Keratinocyte (primary cell): Measurements from ENCODE around the gene MAIP1. TPM values are rescaled to one million over a fixed set of nuclear protein-coding genes. Genes with fewer than 3 reads are reported as not detected.

Experiments used
- DNase-seq: peaks from one replicate; pipeline ENCODE4 v3.0.0-alpha.2; 2011; ENCODE audit warnings: low read depth, missing footprints, low spot score
- FAIRE-seq: peaks from 2 replicates; lab custom pipeline; 2011; peaks lifted over from hg19 to GRCh38; lab: Jason Lieb, UNC
- H2AFZ ChIP-seq: 2 replicates; pipeline ENCODE4 v1.6.0; 2012; ENCODE audit warnings: low read length, control low read depth, inconsistent platforms; ENCODE audit not compliant: control insufficient read depth
- H3K27ac ChIP-seq: 2 replicates; pipeline ENCODE4 v1.5.1; 2011; ENCODE audit warnings: low read length; ENCODE audit not compliant: control insufficient read depth, insufficient read depth
- H3K27me3 ChIP-seq: 3 replicates; pipeline ENCODE4 v1.6.0; 2011; ENCODE audit warnings: low read length; ENCODE audit not compliant: control insufficient read depth, insufficient read depth; ENCODE audit errors: extremely low read depth
- H3K36me3 ChIP-seq, 2 experiments: 2 replicates in 1 of 2; 3 replicates in 1 of 2; pipeline ENCODE4 v1.5.1; 2011; ENCODE audit warnings: low read length in 2 of 2, mild to moderate bottlenecking in 1 of 2; ENCODE audit not compliant: control insufficient read depth in 2 of 2, insufficient read depth in 2 of 2; ENCODE audit errors: extremely low read depth in 1 of 2
- H3K4me1 ChIP-seq: 3 replicates; pipeline ENCODE4 v1.5.1; 2011; ENCODE audit warnings: low read length; ENCODE audit not compliant: control insufficient read depth, insufficient read depth; ENCODE audit errors: extremely low read depth
- H3K4me2 ChIP-seq: 3 replicates; pipeline ENCODE4 v1.6.0; 2011; ENCODE audit warnings: low read depth, low read length; ENCODE audit not compliant: control insufficient read depth, insufficient read depth; ENCODE audit errors: extremely low read depth
- H3K4me3 ChIP-seq, 3 experiments: fragments of 200-600 bp in 1 of 3; sonication (generic) in 1 of 3; 2 replicates in 2 of 3; 3 replicates in 1 of 3; pipeline ENCODE4 v1.5.1; 2011 to 2016; ENCODE audit warnings: low read length in 3 of 3, mild to moderate bottlenecking in 3 of 3, control low read depth in 2 of 3, inconsistent platforms in 1 of 3, low read depth in 1 of 3, mixed read lengths in 1 of 3, mixed run types in 1 of 3, moderate library complexity in 1 of 3; ENCODE audit not compliant: control insufficient read depth in 2 of 3, insufficient read depth in 2 of 3; ENCODE audit errors: extremely low read depth in 1 of 3
- H3K79me2 ChIP-seq: 2 replicates; pipeline ENCODE4 v1.6.0; 2012; ENCODE audit warnings: low read length; ENCODE audit not compliant: control insufficient read depth, insufficient read depth
- H3K9ac ChIP-seq: 3 replicates; pipeline ENCODE4 v1.6.0; 2011; ENCODE audit warnings: low read length; ENCODE audit not compliant: control insufficient read depth, insufficient read depth; ENCODE audit errors: extremely low read depth
- H3K9me1 ChIP-seq: 3 replicates; pipeline ENCODE4 v1.6.0; 2011; ENCODE audit warnings: low read length; ENCODE audit not compliant: control insufficient read depth, insufficient read depth; ENCODE audit errors: extremely low read depth
- H3K9me3 ChIP-seq: 2 replicates; pipeline ENCODE4 v1.5.1; 2012; ENCODE audit warnings: low read depth, low read length; ENCODE audit not compliant: control insufficient read depth
- H4K20me1 ChIP-seq: 3 replicates; pipeline ENCODE4 v1.6.0; 2011; ENCODE audit warnings: low read length; ENCODE audit not compliant: control insufficient read depth, insufficient read depth; ENCODE audit errors: extremely low read depth
- CTCF ChIP-seq, 3 experiments: IDR thresholded peaks in 1 of 3; conservative IDR thresholded peaks in 1 of 3; optimal IDR thresholded peaks in 1 of 3; 2 replicates in 2 of 3; 3 replicates in 1 of 3; pipeline versions ENCODE3 to v1.5.1; 2011; ENCODE audit warnings: low read length in 3 of 3, mild to moderate bottlenecking in 3 of 3, moderate library complexity in 2 of 3, control low read depth in 1 of 3, inconsistent platforms in 1 of 3; ENCODE audit not compliant: insufficient read depth in 2 of 3; ENCODE audit errors: extremely low read depth in 1 of 3
- EZH2 ChIP-seq: IDR thresholded peaks from one replicate; pipeline ENCODE4 v1.6.1; 2012; ENCODE audit warnings: inconsistent platforms, mild to moderate bottlenecking, low read length, moderate library complexity
- dilution Hi-C: fragments of 300-500 bp; cut with MboI; formaldehyde crosslinking; loops from one replicate; pipeline ENCODE4 v1.7.0; 2020; ENCODE audit warnings: low sequenced_read_pairs; ENCODE audit not compliant: extremely low pct_ligation_motif_present
- polyA plus RNA-seq, 5 experiments: library from polyadenylated mRNA; depleted of rRNA in 3 of 5; stranded (reverse) in 3 of 5; stranded (forward) in 1 of 5; unstranded in 1 of 5; fragments of >200 nt; gene quantifications; 1 replicate in 1 of 5; 2 replicates in 3 of 5; 3 replicates in 1 of 5; pipeline versions ENCODE4 v1.2.1 to v1.2.3, GENCODE V29; 2011 to 2012; ENCODE audit warnings: missing spikeins in 2 of 5, low read depth in 1 of 5, low replicate concordance in 1 of 5

Gene MAIP1
- polyA plus RNA-seq, 1 donor (not counting 4 experiments of a cell fraction or from before 2014, with no cell fraction given): 17.4 TPM

- Histone ChIP-seq H3K9me1 (no peaks in the 10 kb centered on the region), H2AFZ (no peak overlapping the region), H3K4me3 (no peak overlapping the region), H3K36me3 (peaks cover 5 to 8% of the 10 kb centered on the region in 2 experiments), H3K4me2 (no peak overlapping the region), H4K20me1 (no peaks in the 10 kb centered on the region), H3K27ac (no peak overlapping the region), H3K27me3 (no peaks in the 10 kb centered on the region), H3K9me3 (no peaks in the 10 kb centered on the region), H3K4me1 (no peaks in the 10 kb centered on the region), H3K9ac (no peak overlapping the region), H3K79me2 (peaks cover 11% of the 10 kb centered on the region)
- no peak for FAIRE-seq
- TF ChIP-seq EZH2: no peak
- no peak for TF ChIP-seq CTCF (optimal IDR thresholded peaks at IDR 0.05 in 1 of 3, IDR thresholded peaks at IDR 0.05 in 1 of 3, conservative IDR thresholded peaks at IDR 0.05 in 1 of 3; ENCODE audit: extremely low read depth in 1 of 3, insufficient read depth in 2 of 3, low read length in 3 of 3)
- DNase-seq: no peak
- dilution Hi-C loops: no loop called here
Measured at GRCh38 chr2:199928626-199929025, 26.8 kb upstream of the MAIP1 start.

GRCh38 chr2:199929262-199929661 is 26.1 kb upstream of the MAIP1 start:
- H3K9me3 ChIP-seq: no peaks in the 10 kb centered on the region
- no peaks in the 10 kb centered on the region for H3K27me3 ChIP-seq
- H3K4me3 ChIP-seq: no peak overlapping the region
- H4K20me1 ChIP-seq: no peaks in the 10 kb centered on the region
- no peak for TF ChIP-seq EZH2
- TF ChIP-seq CTCF (optimal IDR thresholded peaks at IDR 0.05 in 1 of 3, IDR thresholded peaks at IDR 0.05 in 1 of 3, conservative IDR thresholded peaks at IDR 0.05 in 1 of 3; ENCODE audit: extremely low read depth in 1 of 3, insufficient read depth in 2 of 3, low read length in 3 of 3): no peak
- H3K27ac ChIP-seq: no peak overlapping the region
- FAIRE-seq (no peak), DNase-seq (no peak)
- no peak overlapping the region for H2AFZ ChIP-seq
- H3K9ac ChIP-seq: no peak overlapping the region
- dilution Hi-C loops: no loop called here
- peaks cover 5 to 8% of the 10 kb centered on the region in 2 experiments for H3K36me3 ChIP-seq
- H3K4me1 ChIP-seq: no peaks in the 10 kb centered on the region
- H3K9me1 ChIP-seq: no peaks in the 10 kb centered on the region
- H3K4me2 ChIP-seq: no peak overlapping the region
- peaks cover 6% of the 10 kb centered on the region for H3K79me2 ChIP-seq
